ENCODE data around the gene ASIC1.

ASIC1 gene

GRCh38 chr12:50041062-50041860 lies 16.1 kb upstream of the ASIC1 start:
- DNase-seq (ENCODE audit: low read depth in 2 of 2): no peak

GRCh38 chr12:50041962-50042361 lies 15.4 kb upstream of the ASIC1 start:
- no peak for DNase-seq (ENCODE audit: low read depth in 2 of 2)

GRCh38 chr12:50042693-50043092 lies 14.7 kb upstream of the ASIC1 start:
- no peak for DNase-seq (ENCODE audit: low read depth in 2 of 2)

GRCh38 chr12:50043308-50043707 lies 14.1 kb upstream of the ASIC1 start:
- no peak for DNase-seq (ENCODE audit: low read depth in 2 of 2)

- DNase-seq (ENCODE audit: low read depth in 2 of 2): no peak
These were observed 13.5 kb upstream of the ASIC1 start for GRCh38 chr12:50043854-50044253.

- DNase-seq (ENCODE audit: low read depth in 2 of 2): no peak
These were observed 9.6 kb upstream of the ASIC1 start for GRCh38 chr12:50047693-50048250.

- no peak for DNase-seq (ENCODE audit: low read depth in 2 of 2)
These were observed 7.9 kb upstream of the ASIC1 start for GRCh38 chr12:50049254-50050118.

GRCh38 chr12:50050119-50050385 lies 7.3 kb upstream of the ASIC1 start:
- DNase-seq (ENCODE audit: low read depth in 2 of 2): no peak

GRCh38 chr12:50050410-50051098 lies 6.8 kb upstream of the ASIC1 start:
- DNase-seq (ENCODE audit: low read depth in 2 of 2): no peak

GRCh38 chr12:50051101-50051806 lies 6.1 kb upstream of the ASIC1 start:
- no peak for DNase-seq (ENCODE audit: low read depth in 2 of 2)

GRCh38 chr12:50052544-50052943 lies 4.9 kb upstream of the ASIC1 start:
- DNase-seq (ENCODE audit: low read depth in 2 of 2): no peak

- no peak for DNase-seq (ENCODE audit: low read depth in 2 of 2)
These were observed 4.4 kb upstream of the ASIC1 start for GRCh38 chr12:50052964-50053363.

GRCh38 chr12:50053583-50053982 lies 3.8 kb upstream of the ASIC1 start:
- no peak for DNase-seq (ENCODE audit: low read depth in 2 of 2)

- DNase-seq (ENCODE audit: low read depth in 2 of 2): peak in 1 of 2 donors; percentile 42
These were observed 1.4 kb upstream of the ASIC1 start for GRCh38 chr12:50055831-50056638.

- DNase-seq (ENCODE audit: low read depth in 2 of 2): no peak
These were observed 788 bp upstream of the ASIC1 start for GRCh38 chr12:50056639-50056976.

- DNase-seq (ENCODE audit: low read depth in 2 of 2): no peak
These were observed 687 bp downstream of the ASIC1 start for GRCh38 chr12:50057896-50058670.

GRCh38 chr12:50058743-50059312 lies 1.4 kb downstream of the ASIC1 start:
- no peak for DNase-seq (ENCODE audit: low read depth in 2 of 2)

- DNase-seq (ENCODE audit: low read depth in 2 of 2): no peak
These were observed 2.2 kb downstream of the ASIC1 start for GRCh38 chr12:50059440-50060119.

GRCh38 chr12:50060120-50060468 lies 2.7 kb downstream of the ASIC1 start:
- DNase-seq (ENCODE audit: low read depth in 2 of 2): no peak

All from stimulated activated CD4-positive, alpha-beta T cell treated with anti-CD3 and anti-CD28 coated beads, Interleukin-1b, Interleukin-23, amount 100 ng/mL, for 1 hour (primary cell).